BJ (cell line): ENCODE results near the gene PCK2. TPM values are rescaled to one million over a fixed set of nuclear protein-coding genes. Genes with fewer than 3 reads are reported as not detected.

Source experiments
- CTCF ChIA-PET: fragments of 350-600 bp; formaldehyde crosslinking; extraction: SDS; loops from one replicate; lab custom pipeline; 2021; ENCODE audit warnings: antibody characterized with exemption, inconsistent platforms; lab: Yijun Ruan, JAX
- POLR2A ChIA-PET: fragments of 300-600 bp; sonication (Branson Sonifier 250); formaldehyde crosslinking; extraction: SDS; loops from one replicate; lab custom pipeline; 2021; ENCODE audit warnings: antibody characterized with exemption; lab: Charles Lee
- DNase-seq: peaks from one replicate; pipeline ENCODE4 v3.0.0-alpha.2; 2011; ENCODE audit warnings: low read depth
- H3K27me3 ChIP-seq: 2 replicates; pipeline ENCODE4 v1.6.0; 2011; ENCODE audit warnings: low read length; ENCODE audit not compliant: control insufficient read depth, insufficient read depth
- H3K36me3 ChIP-seq: 2 replicates; pipeline ENCODE4 v1.5.1; 2011; ENCODE audit warnings: low read length; ENCODE audit not compliant: control insufficient read depth, insufficient read depth
- H3K4me3 ChIP-seq: 2 replicates; pipeline ENCODE4 v1.5.1; 2011; ENCODE audit warnings: low read depth, mild to moderate bottlenecking, control low read depth, low read length
- CTCF ChIP-seq: IDR thresholded peaks from 2 replicates; pipeline ENCODE4 v1.5.1; 2011; ENCODE audit warnings: low read depth, mild to moderate bottlenecking, control low read depth, inconsistent platforms, low read length, moderate library complexity; ENCODE audit not compliant: insufficient read depth
- polyA plus RNA-seq: library from polyadenylated mRNA; depleted of rRNA; stranded (reverse); fragments of >200 nt; gene quantifications from 2 replicates; pipeline ENCODE4 v1.2.3, GENCODE V29; 2011

The PCK2 gene
- polyA plus RNA-seq, 1 experiment = 227 TPM

GRCh38 chr14:24132976-24133375 lies 38.9 kb downstream of the PCK2 start:
- no peak for TF ChIP-seq CTCF
- ChIA-PET CTCF (interaction anchor here (0.6 to 1.3 kb wide), 3 partner anchors 14 to 53 kb away, joined by 3 to 4 read pairs (median 3); no protein-coding TSS in a partner anchor), POLR2A (no interaction called here)
- DNase-seq = no peak
- peaks cover 5% of the 10 kb centered on the region for H3K36me3 ChIP-seq
- H3K4me3 ChIP-seq = no peak overlapping the region
- H3K27me3 ChIP-seq = no peaks in the 10 kb centered on the region

- Histone ChIP-seq H3K27me3 (no peaks in the 10 kb centered on the region), H3K36me3 (peaks cover 13% of the 10 kb centered on the region), H3K4me3 (no peak overlapping the region)
- TF ChIP-seq CTCF = no peak
- no peak for DNase-seq
- ChIA-PET POLR2A (no interaction called here), CTCF (interaction anchor here (1.0 to 1.7 kb wide), 3 partner anchors 15 to 76 kb away, joined by 3 to 4 read pairs (median 4); no protein-coding TSS in a partner anchor)
Observed at GRCh38 chr14:24133735-24134134, 39.6 kb downstream of the PCK2 start.

GRCh38 chr14:24135584-24135833 lies 41.4 kb downstream of the PCK2 start:
- ChIA-PET POLR2A (interaction anchor here (0.6 to 1.3 kb wide), 3 partner anchors 11 to 774 kb away, joined by 3 to 6 read pairs (median 4); partner anchors contain the start of gene PSME2), CTCF (interaction anchor here (1.0 to 3.3 kb wide), 7 partner anchors 9 to 172 kb away, joined by 3 to 16 read pairs (median 4); partner anchors contain the start of genes CIDEB, IPO4 and IRF9)
- H3K36me3 ChIP-seq = peaks cover 20% of the 10 kb centered on the region
- H3K4me3 ChIP-seq = peak overlapping the region; percentile 86
- DNase-seq = no peak
- TF ChIP-seq CTCF = no peak
- no peaks in the 10 kb centered on the region for H3K27me3 ChIP-seq

GRCh38 chr14:24135834-24136683 lies 41.9 kb downstream of the PCK2 start, which contains the start of gene PSME1:
TSS of gene PSME1 (plus strand) at chr14:24136194. CDS start at chr14:24136263, 69 bp downstream.
- DNase-seq = peak; percentile 32
- TF ChIP-seq CTCF = no peak
- no peaks in the 10 kb centered on the region for H3K27me3 ChIP-seq
- ChIA-PET CTCF (interaction anchor here (0.6 to 3.3 kb wide), 8 partner anchors 10 to 172 kb away, joined by 3 to 16 read pairs (median 3); partner anchors contain the start of genes CIDEB, IPO4 and IRF9), POLR2A (interaction anchor here (0.6 to 1.3 kb wide), 4 partner anchors 10 to 774 kb away, joined by 3 to 6 read pairs (median 4); partner anchors contain the start of gene PSME2)
- peaks cover 20% of the 10 kb centered on the region for H3K36me3 ChIP-seq
- H3K4me3 ChIP-seq = peak within 1 kb of the TSS; percentile 86
